H1 (cell line): ENCODE measurements around the gene LRRIQ3. TPM values are rescaled to one million over a fixed set of nuclear protein-coding genes. Genes with fewer than 3 reads are reported as not detected.

ENCODE experiments used
- CTCF ChIA-PET: fragments of 300-600 bp; sonication (Branson Sonifier 250); formaldehyde crosslinking; loops from one replicate; lab custom pipeline; 2021; ENCODE audit not compliant: partially characterized antibody; lab: Charles Lee
- POLR2A ChIA-PET: fragments of 300-600 bp; sonication (Branson Sonifier 250); formaldehyde crosslinking; loops from one replicate; lab custom pipeline; 2021; ENCODE audit warnings: inconsistent platforms; ENCODE audit not compliant: partially characterized antibody; lab: Charles Lee
- DNase-seq, 2 experiments: peaks; one replicate each; pipeline versions ENCODE4 v3.0.0 to v3.0.0-alpha.2; 2010 to 2022; ENCODE audit warnings: low spot score in 2 of 2, low read depth in 1 of 2, mixed read lengths in 1 of 2
- FAIRE-seq: peaks from 2 replicates; lab custom pipeline; 2011; peaks lifted over from hg19 to GRCh38; lab: Jason Lieb, UNC
- H2AFZ ChIP-seq: 2 replicates; pipeline ENCODE4 v1.8.1; 2012; ENCODE audit warnings: low read length, inconsistent platforms
- H2AK5ac ChIP-seq: 2 replicates; pipeline ENCODE4 v1.6.1; 2013; ENCODE audit warnings: low read depth, low read length
- H2BK120ac ChIP-seq: replicated peaks from 2 replicates; pipeline ENCODE3; 2013; ENCODE audit warnings: low read depth, low read length, inconsistent platforms
- H2BK12ac ChIP-seq: 2 replicates; pipeline ENCODE4 v1.6.1; 2013; ENCODE audit warnings: low read depth, low read length
- H2BK15ac ChIP-seq: 2 replicates; pipeline ENCODE4 v1.6.1; 2013; ENCODE audit warnings: low read length
- H2BK20ac ChIP-seq: 2 replicates; pipeline ENCODE4 v1.6.1; 2013; ENCODE audit warnings: low read length
- H2BK5ac ChIP-seq: 2 replicates; pipeline ENCODE4 v1.6.1; 2013; ENCODE audit warnings: low read depth, low read length
- H3K14ac ChIP-seq: 2 replicates; pipeline ENCODE4 v1.6.1; 2013; ENCODE audit warnings: inconsistent platforms; ENCODE audit not compliant: insufficient read length
- H3K18ac ChIP-seq: 2 replicates; pipeline ENCODE4 v1.6.1; 2013; ENCODE audit warnings: low read length; ENCODE audit errors: extremely low read depth
- H3K23ac ChIP-seq: 2 replicates; pipeline ENCODE4 v1.6.1; 2013; ENCODE audit warnings: inconsistent platforms; ENCODE audit not compliant: insufficient read length
- H3K23me2 ChIP-seq: 2 replicates; pipeline ENCODE4 v1.6.1; 2013; ENCODE audit warnings: low read depth, low read length
- H3K27ac ChIP-seq: 2 replicates; pipeline ENCODE4 v1.6.1; 2011; ENCODE audit warnings: low read depth, low read length, inconsistent platforms
- H3K27me3 ChIP-seq, 4 experiments: replicated peaks in 1 of 4; 1 replicate in 1 of 4; 2 replicates in 3 of 4; pipeline versions ENCODE4 v1.6.1 to v1.8.1; 2011 to 2013; ENCODE audit warnings: low read length in 3 of 4, mild to moderate bottlenecking in 3 of 4, inconsistent platforms in 2 of 4, mixed read lengths in 2 of 4, moderate library complexity in 1 of 4; ENCODE audit not compliant: control insufficient read depth in 3 of 4, insufficient read depth in 3 of 4; ENCODE audit errors: extremely low read depth in 1 of 4
- H3K36me3 ChIP-seq, 4 experiments: 2 replicates each; pipeline versions ENCODE4 v1.6.1 to v1.8.1; 2011 to 2013; ENCODE audit warnings: mild to moderate bottlenecking in 4 of 4, low read length in 3 of 4, moderate library complexity in 2 of 4, control low read depth in 1 of 4, inconsistent platforms in 1 of 4; ENCODE audit not compliant: insufficient read depth in 4 of 4, control insufficient read depth in 2 of 4
- H3K4ac ChIP-seq: replicated peaks from 2 replicates; pipeline ENCODE3; 2013; ENCODE audit warnings: low read length, low read depth, mixed read lengths, inconsistent platforms; ENCODE audit not compliant: insufficient read length
- H3K4me1 ChIP-seq, 4 experiments: replicated peaks in 1 of 4; 1 replicate in 1 of 4; 2 replicates in 3 of 4; pipeline versions ENCODE4 v1.6.1 to v1.8.1; 2011 to 2013; ENCODE audit warnings: low read length in 3 of 4, inconsistent platforms in 2 of 4, mixed read lengths in 1 of 4; ENCODE audit not compliant: insufficient read depth in 4 of 4, control insufficient read depth in 3 of 4
- H3K4me2 ChIP-seq, 2 experiments: 2 replicates each; pipeline versions ENCODE4 v1.6.1 to v1.8.1; 2011 to 2013; ENCODE audit warnings: low read depth in 2 of 2, low read length in 2 of 2, control low read depth in 1 of 2, inconsistent platforms in 1 of 2, mild to moderate bottlenecking in 1 of 2; ENCODE audit not compliant: insufficient read depth in 1 of 2
- H3K4me3 ChIP-seq, 4 experiments: fragments of 200-600, 300-600 bp in 1 of 4; sonication (generic), shearing (Covaris generic), sonication (Bioruptor Twin) in 1 of 4; 2 replicates each; pipeline versions ENCODE4 v1.5.1 to v1.8.1; 2011 to 2016; ENCODE audit warnings: low read length in 4 of 4, low read depth in 3 of 4, control low read depth in 2 of 4, inconsistent platforms in 2 of 4, mild to moderate bottlenecking in 2 of 4, mixed read lengths in 1 of 4, moderate library complexity in 1 of 4; ENCODE audit not compliant: insufficient read depth in 2 of 4; ENCODE audit errors: extremely low read depth in 1 of 4
- H3K56ac ChIP-seq: replicated peaks from 2 replicates; pipeline ENCODE3; 2013; ENCODE audit warnings: low read depth, mild to moderate bottlenecking, mixed read lengths, low read length, inconsistent platforms; ENCODE audit not compliant: insufficient read length
- H3K79me1 ChIP-seq: 2 replicates; pipeline ENCODE4 v1.6.1; 2013; ENCODE audit warnings: low read depth, low read length, control low read depth
- H3K79me2 ChIP-seq, 2 experiments: 2 replicates each; pipeline versions ENCODE4 v1.6.1 to v1.8.1; 2012 to 2013; ENCODE audit warnings: low read length in 2 of 2, mild to moderate bottlenecking in 2 of 2, inconsistent platforms in 1 of 2; ENCODE audit not compliant: insufficient read depth in 2 of 2, control insufficient read depth in 1 of 2
- H3K9ac ChIP-seq, 4 experiments: replicated peaks in 1 of 4; 1 replicate in 1 of 4; 2 replicates in 3 of 4; pipeline versions ENCODE4 v1.6.1 to v1.8.1; 2011 to 2013; ENCODE audit warnings: low read depth in 3 of 4, low read length in 3 of 4, control low read depth in 2 of 4, mild to moderate bottlenecking in 2 of 4, moderate library complexity in 2 of 4, inconsistent platforms in 1 of 4; ENCODE audit errors: extremely low read depth in 1 of 4
- H3K9me3 ChIP-seq, 2 experiments: 2 replicates each; pipeline versions ENCODE4 v1.6.1 to v1.8.1; 2012 to 2013; ENCODE audit warnings: mild to moderate bottlenecking in 2 of 2, moderate library complexity in 2 of 2, control low read depth in 1 of 2, inconsistent platforms in 1 of 2, low read depth in 1 of 2, low read length in 1 of 2, mixed read lengths in 1 of 2; ENCODE audit not compliant: insufficient read depth in 2 of 2
- H4K20me1 ChIP-seq, 2 experiments: replicated peaks in 1 of 2; 2 replicates each; pipeline versions ENCODE3 to v1.8.1; 2011 to 2013; ENCODE audit warnings: inconsistent platforms in 2 of 2, low read length in 2 of 2, mild to moderate bottlenecking in 1 of 2; ENCODE audit not compliant: insufficient read depth in 2 of 2, control insufficient read depth in 1 of 2
- H4K5ac ChIP-seq: 2 replicates; pipeline ENCODE4 v1.6.1; 2013; ENCODE audit warnings: low read length, low read depth, mixed read lengths, inconsistent platforms; ENCODE audit not compliant: insufficient read length
- H4K8ac ChIP-seq: 2 replicates; pipeline ENCODE4 v1.8.0; 2013; ENCODE audit warnings: mild to moderate bottlenecking, moderate library complexity, low read length, inconsistent platforms; ENCODE audit not compliant: insufficient read depth; ENCODE audit errors: extremely low read depth
- H4K91ac ChIP-seq: replicated peaks from 2 replicates; pipeline ENCODE3; 2013; ENCODE audit warnings: low read length, mixed read lengths, inconsistent platforms; ENCODE audit not compliant: insufficient read length
- GABPA ChIP-seq: IDR thresholded peaks from 2 replicates; pipeline ENCODE4 v1.6.1; 2011; ENCODE audit warnings: mild to moderate bottlenecking, low read length, moderate library complexity, borderline replicate concordance; ENCODE audit not compliant: insufficient read depth
- HDAC2 ChIP-seq, 2 experiments: fragments of 300-600 bp in 1 of 2; sonication (generic) in 1 of 2; IDR thresholded peaks; 2 replicates each; pipeline ENCODE4 v1.6.1; 2011 to 2012; ENCODE audit warnings: low read depth in 2 of 2, low read length in 2 of 2, mild to moderate bottlenecking in 2 of 2, moderate library complexity in 2 of 2, borderline replicate concordance in 1 of 2, inconsistent platforms in 1 of 2
- JUND ChIP-seq: IDR thresholded peaks from 2 replicates; pipeline ENCODE4 v1.6.1; 2011; ENCODE audit warnings: mild to moderate bottlenecking, improper control_type of control experiment, low read length
- POLR2A ChIP-seq, 2 experiments: IDR thresholded peaks; 1 replicate in 1 of 2; 2 replicates in 1 of 2; pipeline ENCODE4 v1.6.1; 2011; ENCODE audit warnings: low read depth in 2 of 2, low read length in 2 of 2, mild to moderate bottlenecking in 2 of 2; ENCODE audit errors: control extremely low read depth in 1 of 2
- POU5F1 ChIP-seq: IDR thresholded peaks from 2 replicates; pipeline ENCODE4 v1.6.1; 2011; ENCODE audit warnings: low read depth, mild to moderate bottlenecking, low read length, moderate library complexity
- SUZ12 ChIP-seq: fragments of 200-600 bp; sonication (generic); IDR thresholded peaks from 2 replicates; pipeline ENCODE4 v1.6.1; 2012; ENCODE audit warnings: mild to moderate bottlenecking, inconsistent platforms, low read length, moderate library complexity, mixed read lengths
- YY1 ChIP-seq: IDR thresholded peaks from 2 replicates; pipeline ENCODE4 v1.6.1; 2011; ENCODE audit warnings: low read depth, mild to moderate bottlenecking, low read length
- WGBS, 2 experiments: shearing (Covaris generic) in 1 of 2; methylation state at CpG; one replicate each; pipeline versions ENCODE4 v1.1.6 to v1.1.7; 2013 to 2015; ENCODE audit warnings: low lambda C conversion rate in 2 of 2, mixed read lengths in 2 of 2, inconsistent platforms in 1 of 2, low coverage in 1 of 2, missing lambda C conversion rate in 1 of 2; ENCODE audit not compliant: insufficient replicate concordance in 2 of 2, insufficient coverage in 1 of 2, insufficient read length in 1 of 2; ENCODE audit errors: extremely low coverage in 1 of 2, missing lambda C conversion rate in 1 of 2; 5-methylcytosine and 5-hydroxymethylcytosine counted together
- polyA plus RNA-seq, 7 experiments: library from polyadenylated mRNA; depleted of rRNA in 3 of 7; stranded (reverse) in 5 of 7; unstranded in 2 of 7; fragments of >200 nt in 5 of 7; fragments of 200-250 nt in 2 of 7; gene quantifications; 1 replicate in 5 of 7; 2 replicates in 1 of 7; 4 replicates in 1 of 7; pipeline versions ENCODE4 v1.2.1 to v1.2.3, GENCODE V29; 2011 to 2013; ENCODE audit warnings: missing spikeins in 2 of 7, mixed read lengths in 2 of 7
- total RNA-seq: library from RNA; stranded (reverse); fragmentation: NEBNext Ultra II Directional; extraction: Animal tissue kit (Norgen Biotek cat#: 25700); gene quantifications from 2 replicates; pipeline ENCODE4 v1.2.1, GENCODE V29; 2021
- TF ChIP-seq, protein P1 (sequence below): IDR thresholded peaks from 2 replicates; pipeline ENCODE4 v1.6.1; 2011; ENCODE audit warnings: low read depth, mild to moderate bottlenecking, low read length; ENCODE audit not compliant: insufficient read depth
- TF ChIP-seq, protein P2 (sequence below): IDR thresholded peaks from 2 replicates; pipeline ENCODE4 v1.6.1; 2012; ENCODE audit warnings: inconsistent platforms

LRRIQ3 gene
- total and polyA plus RNA-seq, 2 of the 8 experiments (the other 6 are each of a cell fraction or from before 2014, with no cell fraction given) = 0.08 to 0.19 TPM

DNA sequence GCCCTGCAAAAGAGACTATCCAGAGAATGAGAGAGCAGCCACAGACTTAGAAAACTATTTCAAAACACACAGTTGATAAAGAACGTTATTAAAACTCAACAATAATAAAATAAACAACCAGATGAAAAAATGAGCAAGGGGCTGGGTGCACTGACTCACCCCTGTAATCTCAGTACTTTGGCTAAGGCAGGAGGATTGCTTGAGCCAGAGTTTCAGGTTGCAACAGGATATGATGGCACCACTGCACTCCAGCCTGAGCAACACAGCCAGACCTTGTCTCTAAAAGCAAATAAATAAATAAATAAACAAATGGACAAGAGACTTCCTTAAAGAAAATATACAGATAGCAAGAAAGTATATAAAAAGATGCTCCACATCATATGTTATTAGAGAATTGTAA, 144.6 kb downstream of the LRRIQ3 start:
- H3K4me3 ChIP-seq = no peak overlapping the region
- no peak overlapping the region for H3K27ac ChIP-seq
- H2BK20ac ChIP-seq = no peak overlapping the region
- no peak overlapping the region for H2AFZ ChIP-seq
- H3K36me3 ChIP-seq = no peaks in the 10 kb centered on the region
- no peak overlapping the region for H2BK15ac ChIP-seq
- H3K23me2 ChIP-seq = no peaks in the 10 kb centered on the region
- H3K27me3 ChIP-seq = no peaks in the 10 kb centered on the region
- H3K9me3 ChIP-seq = no peaks in the 10 kb centered on the region; a peak in 1 of 4 replicates
- no peaks in the 10 kb centered on the region for H3K79me2 ChIP-seq
- H3K14ac ChIP-seq = no peak overlapping the region
- H3K9ac ChIP-seq = no peak overlapping the region
- ChIA-PET POLR2A (no interaction called here), CTCF (no interaction called here)
- no peak overlapping the region for H3K56ac ChIP-seq
- H2BK5ac ChIP-seq = no peak overlapping the region
- FAIRE-seq (no peak), DNase-seq (no peak)
- H2AK5ac ChIP-seq = no peak overlapping the region
- no peak overlapping the region for H3K18ac ChIP-seq
- H3K4me1 ChIP-seq = no peaks in the 10 kb centered on the region
- H4K91ac ChIP-seq = no peak overlapping the region
- WGBS, 2 experiments = 80% methylated on average over 1 of the region's 1 CpG; no CpG with 5 or more reads in 1 of the 2 experiments
- H2BK12ac ChIP-seq = no peak overlapping the region
- H2BK120ac ChIP-seq = no peak overlapping the region
- no peak overlapping the region for H4K5ac ChIP-seq
- no peaks in the 10 kb centered on the region for H3K79me1 ChIP-seq
- H3K4ac ChIP-seq = no peak overlapping the region
- no peak overlapping the region for H3K23ac ChIP-seq
- H4K8ac ChIP-seq = no peak overlapping the region
- H3K4me2 ChIP-seq = no peak overlapping the region
- no peaks in the 10 kb centered on the region for H4K20me1 ChIP-seq
- no peak for TF ChIP-seq HDAC2 (IDR thresholded peaks at IDR 0.05; ENCODE audit: borderline replicate concordance in 1 of 2, low read depth in 2 of 2, low read length in 2 of 2)
- TF ChIP-seq GABPA = no peak
- TF ChIP-seq, protein P1, sequence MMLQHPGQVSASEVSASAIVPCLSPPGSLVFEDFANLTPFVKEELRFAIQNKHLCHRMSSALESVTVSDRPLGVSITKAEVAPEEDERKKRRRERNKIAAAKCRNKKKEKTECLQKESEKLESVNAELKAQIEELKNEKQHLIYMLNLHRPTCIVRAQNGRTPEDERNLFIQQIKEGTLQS = no peak
- no peak for TF ChIP-seq SUZ12
- TF ChIP-seq YY1 = no peak
- TF ChIP-seq JUND = no peak
- TF ChIP-seq POU5F1 = no peak
- TF ChIP-seq, protein P2, sequence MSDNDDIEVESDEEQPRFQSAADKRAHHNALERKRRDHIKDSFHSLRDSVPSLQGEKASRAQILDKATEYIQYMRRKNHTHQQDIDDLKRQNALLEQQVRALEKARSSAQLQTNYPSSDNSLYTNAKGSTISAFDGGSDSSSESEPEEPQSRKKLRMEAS = no peak
- TF ChIP-seq POLR2A (IDR thresholded peaks at IDR 0.05; ENCODE audit: control extremely low read depth in 1 of 2, low read depth in 2 of 2, low read length in 2 of 2) = no peak
